Activated T-helper 17 cell treated with anti-CD3 and anti-CD28 coated beads, Interleukin-2, amount 50 U/mL, for 72 hours (primary cell): Measurements from ENCODE around the gene GAPVD1. TPM values are rescaled to one million over a fixed set of nuclear protein-coding genes. Genes with fewer than 3 reads are reported as not detected.
A peak's percentile ranks its signal among the peaks of the same experiment; 100 is the strongest.
"Not testable (repeated sequence)": the region's sequence is repeated elsewhere in the genome, so short reads cannot be mapped to it uniquely, and the experiment has no call there.

Experiments used
- ATAC-seq: fragments of 150-1000 bp; cut with Tn5 transposase; replicated peaks from 2 replicates; pipeline ENCODE4 v1.10.0; 2021; ENCODE audit warnings: mild to moderate bottlenecking, moderate library complexity
- H3K27ac Mint-ChIP-seq: one replicate; pipeline ENCODE4 v1.8.0; 2022; ENCODE audit warnings: mixed read lengths
- H3K27me3 Mint-ChIP-seq: one replicate; pipeline ENCODE4 v1.8.0; 2022; ENCODE audit warnings: mixed read lengths
- H3K36me3 Mint-ChIP-seq: one replicate; pipeline ENCODE4 v1.8.0; 2022; ENCODE audit warnings: low read depth, mild to moderate bottlenecking, mixed read lengths
- H3K4me1 Mint-ChIP-seq: one replicate; pipeline ENCODE4 v1.8.0; 2022; ENCODE audit warnings: mixed read lengths
- H3K4me3 Mint-ChIP-seq: one replicate; pipeline ENCODE4 v1.8.0; 2022; ENCODE audit warnings: mild to moderate bottlenecking, mixed read lengths
- H3K9me3 Mint-ChIP-seq: one replicate; pipeline ENCODE4 v1.8.0; 2022; ENCODE audit warnings: mixed read lengths
- total RNA-seq, 2 donors: library from RNA; stranded (reverse); gene quantifications; one replicate each; pipeline ENCODE4 v1.2.3, GENCODE V29; 2022

GAPVD1 gene
- total RNA-seq, 2 donors from 2014 or later, result 51.4 to 60.2 TPM

GRCh38 chr9:125264068-125264467 lies 2.4 kb downstream of the GAPVD1 start:
- H3K27me3 Mint-ChIP-seq, H3K9me3 Mint-ChIP-seq, ATAC-seq: not testable (repeated sequence)
- peaks cover 58% of the 10 kb centered on the region for H3K36me3 Mint-ChIP-seq
- peak overlapping the region; percentile 96 for H3K4me3 Mint-ChIP-seq
- peak overlapping the region; percentile 85 for H3K27ac Mint-ChIP-seq
- H3K4me1 Mint-ChIP-seq, result peaks cover 29% of the 10 kb centered on the region

- H3K36me3 Mint-ChIP-seq, result peaks cover 90% of the 10 kb centered on the region
- H3K9me3 Mint-ChIP-seq, result no peaks in the 10 kb centered on the region
- ATAC-seq, result no peak
- H3K27ac Mint-ChIP-seq, result peak overlapping the region; percentile 46
- no peak overlapping the region for H3K4me3 Mint-ChIP-seq
- peaks cover 16% of the 10 kb centered on the region for H3K4me1 Mint-ChIP-seq
- no peaks in the 10 kb centered on the region for H3K27me3 Mint-ChIP-seq
These were observed 6.9 kb downstream of the GAPVD1 start for GRCh38 chr9:125268394-125269013.

GRCh38 chr9:125269014-125269397 lies 7.4 kb downstream of the GAPVD1 start:
- no peak for ATAC-seq
- Mint-ChIP-seq H3K4me1 (peaks cover 12% of the 10 kb centered on the region), H3K36me3 (peaks cover 87% of the 10 kb centered on the region), H3K9me3 (no peaks in the 10 kb centered on the region), H3K27ac (no peak overlapping the region), H3K27me3 (no peaks in the 10 kb centered on the region), H3K4me3 (no peak overlapping the region)

- no peak for ATAC-seq
- Mint-ChIP-seq H3K27ac (no peak overlapping the region), H3K4me1 (no peaks in the 10 kb centered on the region), H3K4me3 (no peak overlapping the region), H3K27me3 (no peaks in the 10 kb centered on the region), H3K36me3 (peaks cover 67% of the 10 kb centered on the region), H3K9me3 (no peaks in the 10 kb centered on the region)
These were observed 9.5 kb downstream of the GAPVD1 start for GRCh38 chr9:125271081-125271480.

GRCh38 chr9:125272697-125273096 lies 11.1 kb downstream of the GAPVD1 start:
- no peak for ATAC-seq
- H3K4me1 Mint-ChIP-seq, result no peaks in the 10 kb centered on the region
- H3K4me3 Mint-ChIP-seq, result no peak overlapping the region
- H3K9me3 Mint-ChIP-seq, result no peaks in the 10 kb centered on the region
- H3K36me3 Mint-ChIP-seq, result peaks cover 61% of the 10 kb centered on the region
- H3K27me3 Mint-ChIP-seq, result no peaks in the 10 kb centered on the region
- H3K27ac Mint-ChIP-seq, result no peak overlapping the region

GRCh38 chr9:125276771-125277170 lies 15.1 kb downstream of the GAPVD1 start:
- Mint-ChIP-seq H3K27me3 (no peaks in the 10 kb centered on the region), H3K27ac (no peak overlapping the region), H3K4me3 (no peak overlapping the region), H3K9me3 (no peaks in the 10 kb centered on the region), H3K4me1 (no peaks in the 10 kb centered on the region), H3K36me3 (peaks cover 42% of the 10 kb centered on the region)
- no peak for ATAC-seq

- H3K9me3 Mint-ChIP-seq, result no peaks in the 10 kb centered on the region
- H3K27ac Mint-ChIP-seq, result no peak overlapping the region
- H3K4me3 Mint-ChIP-seq, result no peak overlapping the region
- H3K36me3 Mint-ChIP-seq, result peaks cover 35% of the 10 kb centered on the region
- ATAC-seq, result no peak
- H3K27me3 Mint-ChIP-seq, result no peaks in the 10 kb centered on the region
- no peaks in the 10 kb centered on the region for H3K4me1 Mint-ChIP-seq
These were observed 15.8 kb downstream of the GAPVD1 start for GRCh38 chr9:125277411-125277810.

- Mint-ChIP-seq H3K4me1 (peaks cover 5% of the 10 kb centered on the region), H3K4me3 (no peak overlapping the region), H3K9me3 (no peaks in the 10 kb centered on the region), H3K36me3 (peaks cover 23% of the 10 kb centered on the region), H3K27me3 (no peaks in the 10 kb centered on the region), H3K27ac (no peak overlapping the region)
- no peak for ATAC-seq
These were observed 19.3 kb downstream of the GAPVD1 start for GRCh38 chr9:125280945-125281344.

- no peaks in the 10 kb centered on the region for H3K27me3 Mint-ChIP-seq
- no peak overlapping the region for H3K4me3 Mint-ChIP-seq
- no peaks in the 10 kb centered on the region for H3K9me3 Mint-ChIP-seq
- ATAC-seq, result no peak
- H3K36me3 Mint-ChIP-seq, result peaks cover 10% of the 10 kb centered on the region
- H3K4me1 Mint-ChIP-seq, result peaks cover 5% of the 10 kb centered on the region
- no peak overlapping the region for H3K27ac Mint-ChIP-seq
These were observed 23.2 kb downstream of the GAPVD1 start for GRCh38 chr9:125284855-125285254.

- peaks cover 10% of the 10 kb centered on the region for H3K36me3 Mint-ChIP-seq
- H3K27ac Mint-ChIP-seq, H3K9me3 Mint-ChIP-seq, ATAC-seq, H3K4me3 Mint-ChIP-seq, H3K4me1 Mint-ChIP-seq, H3K27me3 Mint-ChIP-seq: not testable (repeated sequence)
These were observed 25.4 kb downstream of the GAPVD1 start for GRCh38 chr9:125286935-125287433.

GRCh38 chr9:125293134-125293533 lies 31.5 kb downstream of the GAPVD1 start:
- Mint-ChIP-seq H3K27me3 (no peaks in the 10 kb centered on the region), H3K36me3 (peaks cover 11% of the 10 kb centered on the region), H3K9me3 (no peaks in the 10 kb centered on the region), H3K27ac (no peak overlapping the region), H3K4me3 (no peak overlapping the region), H3K4me1 (no peaks in the 10 kb centered on the region)
- peak; percentile 49 for ATAC-seq

- no peaks in the 10 kb centered on the region for H3K4me1 Mint-ChIP-seq
- H3K27me3 Mint-ChIP-seq, result no peaks in the 10 kb centered on the region
- H3K27ac Mint-ChIP-seq, result no peak overlapping the region
- H3K36me3 Mint-ChIP-seq, result peaks cover 29% of the 10 kb centered on the region
- no peaks in the 10 kb centered on the region for H3K9me3 Mint-ChIP-seq
- no peak for ATAC-seq
- no peak overlapping the region for H3K4me3 Mint-ChIP-seq
These were observed 34.0 kb downstream of the GAPVD1 start for GRCh38 chr9:125295657-125296056.

GRCh38 chr9:125296843-125297372 lies 35.3 kb downstream of the GAPVD1 start:
- Mint-ChIP-seq H3K27ac (no peak overlapping the region), H3K36me3 (peaks cover 42% of the 10 kb centered on the region), H3K9me3 (no peaks in the 10 kb centered on the region), H3K27me3 (no peaks in the 10 kb centered on the region), H3K4me1 (no peaks in the 10 kb centered on the region), H3K4me3 (no peak overlapping the region)
- no peak for ATAC-seq

GRCh38 chr9:125297917-125298316 lies 36.3 kb downstream of the GAPVD1 start:
- Mint-ChIP-seq H3K27ac (peak overlapping the region; percentile 43), H3K4me3 (no peak overlapping the region), H3K27me3 (no peaks in the 10 kb centered on the region), H3K4me1 (no peaks in the 10 kb centered on the region), H3K9me3 (no peaks in the 10 kb centered on the region), H3K36me3 (peaks cover 52% of the 10 kb centered on the region)
- ATAC-seq, result no peak

GRCh38 chr9:125302241-125302640 lies 40.6 kb downstream of the GAPVD1 start:
- H3K27ac Mint-ChIP-seq, result no peak overlapping the region
- H3K27me3 Mint-ChIP-seq, result no peaks in the 10 kb centered on the region
- ATAC-seq, result no peak
- H3K9me3 Mint-ChIP-seq, result no peaks in the 10 kb centered on the region
- no peak overlapping the region for H3K4me3 Mint-ChIP-seq
- peaks cover 86% of the 10 kb centered on the region for H3K36me3 Mint-ChIP-seq
- H3K4me1 Mint-ChIP-seq, result no peaks in the 10 kb centered on the region
